ENCODE data around the gene DOCK2. TPM values are rescaled to one million over a fixed set of nuclear protein-coding genes. Genes with fewer than 3 reads are reported as not detected.

DOCK2 gene
- total RNA-seq, 1 donor from 2014 or later, result 6.5 TPM

DNA sequence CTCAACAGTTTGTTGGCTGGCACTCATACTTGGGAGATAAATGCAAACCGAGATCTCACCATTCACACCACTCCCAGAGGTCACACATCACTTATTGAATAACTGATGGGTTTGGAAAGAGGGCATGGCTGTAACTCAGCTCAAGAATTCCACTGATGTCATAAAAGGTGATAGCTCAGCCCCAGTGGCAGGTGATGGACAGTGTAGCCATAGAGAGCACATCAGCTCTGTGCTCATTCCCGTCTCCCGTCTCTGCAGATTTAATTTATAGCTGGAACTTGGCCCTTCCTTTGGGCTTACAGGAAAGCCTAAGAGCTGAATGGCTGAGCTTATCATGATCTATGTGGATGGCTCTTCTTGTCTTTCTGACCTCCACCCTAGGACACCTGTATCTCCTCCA lies 283.4 kb downstream of the DOCK2 start:
- Mint-ChIP-seq H3K27me3 (ENCODE audit: unreplicated experiment) (no peaks in the 10 kb centered on the region), H3K4me1 (ENCODE audit: unreplicated experiment) (peaks cover 14% of the 10 kb centered on the region), H3K27ac (ENCODE audit: unreplicated experiment) (no peak overlapping the region), H3K9me3 (ENCODE audit: unreplicated experiment) (no peaks in the 10 kb centered on the region), H3K4me3 (ENCODE audit: unreplicated experiment) (no peak overlapping the region), H3K36me3 (ENCODE audit: low read depth, unreplicated experiment) (no peaks in the 10 kb centered on the region)
- TF ChIP-seq, protein P1, sequence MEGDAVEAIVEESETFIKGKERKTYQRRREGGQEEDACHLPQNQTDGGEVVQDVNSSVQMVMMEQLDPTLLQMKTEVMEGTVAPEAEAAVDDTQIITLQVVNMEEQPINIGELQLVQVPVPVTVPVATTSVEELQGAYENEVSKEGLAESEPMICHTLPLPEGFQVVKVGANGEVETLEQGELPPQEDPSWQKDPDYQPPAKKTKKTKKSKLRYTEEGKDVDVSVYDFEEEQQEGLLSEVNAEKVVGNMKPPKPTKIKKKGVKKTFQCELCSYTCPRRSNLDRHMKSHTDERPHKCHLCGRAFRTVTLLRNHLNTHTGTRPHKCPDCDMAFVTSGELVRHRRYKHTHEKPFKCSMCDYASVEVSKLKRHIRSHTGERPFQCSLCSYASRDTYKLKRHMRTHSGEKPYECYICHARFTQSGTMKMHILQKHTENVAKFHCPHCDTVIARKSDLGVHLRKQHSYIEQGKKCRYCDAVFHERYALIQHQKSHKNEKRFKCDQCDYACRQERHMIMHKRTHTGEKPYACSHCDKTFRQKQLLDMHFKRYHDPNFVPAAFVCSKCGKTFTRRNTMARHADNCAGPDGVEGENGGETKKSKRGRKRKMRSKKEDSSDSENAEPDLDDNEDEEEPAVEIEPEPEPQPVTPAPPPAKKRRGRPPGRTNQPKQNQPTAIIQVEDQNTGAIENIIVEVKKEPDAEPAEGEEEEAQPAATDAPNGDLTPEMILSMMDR (IDR thresholded peaks at IDR 0.05; ENCODE audit: unreplicated experiment), result no peak
- DNase-seq (ENCODE audit: low spot score), result no peak

DNA sequence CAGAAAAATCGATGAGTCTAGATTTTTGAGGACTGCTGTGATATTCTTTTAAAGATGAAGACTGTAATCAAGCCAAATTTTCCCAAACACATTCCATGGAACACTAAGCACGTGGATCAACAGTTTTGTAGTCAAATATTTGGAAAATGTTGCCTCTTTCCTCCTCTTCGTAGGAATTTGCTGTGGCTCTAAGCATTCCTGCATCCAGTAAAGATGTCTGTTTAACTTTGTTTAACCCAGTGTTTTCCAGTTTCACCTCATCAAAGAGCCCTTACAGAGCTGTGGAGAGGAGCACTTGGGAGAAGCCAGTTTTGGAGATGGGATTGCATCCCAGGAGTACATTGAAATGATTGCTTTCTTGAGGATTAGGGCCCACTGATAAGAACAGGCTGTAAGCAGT lies 284.3 kb downstream of the DOCK2 start:
- no peaks in the 10 kb centered on the region for H3K27me3 Mint-ChIP-seq (ENCODE audit: unreplicated experiment)
- no peak for DNase-seq (ENCODE audit: low spot score)
- no peak overlapping the region for H3K27ac Mint-ChIP-seq (ENCODE audit: unreplicated experiment)
- H3K36me3 Mint-ChIP-seq (ENCODE audit: low read depth, unreplicated experiment), result no peaks in the 10 kb centered on the region
- H3K4me3 Mint-ChIP-seq (ENCODE audit: unreplicated experiment), result no peak overlapping the region
- no peaks in the 10 kb centered on the region for H3K9me3 Mint-ChIP-seq (ENCODE audit: unreplicated experiment)
- peaks cover 16% of the 10 kb centered on the region for H3K4me1 Mint-ChIP-seq (ENCODE audit: unreplicated experiment)
- TF ChIP-seq, protein P1 (IDR thresholded peaks at IDR 0.05; ENCODE audit: unreplicated experiment), result no peak

DNA sequence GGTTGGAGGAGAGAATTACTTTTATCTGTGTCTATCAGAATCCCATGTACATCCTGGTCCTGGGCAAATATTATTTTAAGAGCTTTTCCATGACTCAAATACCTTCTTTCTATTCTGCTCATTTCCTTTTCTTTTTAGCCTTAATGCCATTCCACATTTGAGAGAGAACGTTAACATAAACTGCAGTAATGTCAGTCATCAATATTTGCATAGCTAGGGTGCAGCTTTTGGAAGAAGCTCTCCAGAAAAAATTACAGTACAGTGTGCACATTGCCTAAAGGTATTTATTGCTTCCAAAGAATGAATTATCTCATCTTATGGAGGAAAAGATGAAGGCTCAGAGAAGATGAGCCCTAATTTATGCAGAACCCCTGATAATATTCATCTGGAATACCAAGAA lies 284.9 kb downstream of the DOCK2 start:
- H3K36me3 Mint-ChIP-seq (ENCODE audit: low read depth, unreplicated experiment), result no peaks in the 10 kb centered on the region

DNA sequence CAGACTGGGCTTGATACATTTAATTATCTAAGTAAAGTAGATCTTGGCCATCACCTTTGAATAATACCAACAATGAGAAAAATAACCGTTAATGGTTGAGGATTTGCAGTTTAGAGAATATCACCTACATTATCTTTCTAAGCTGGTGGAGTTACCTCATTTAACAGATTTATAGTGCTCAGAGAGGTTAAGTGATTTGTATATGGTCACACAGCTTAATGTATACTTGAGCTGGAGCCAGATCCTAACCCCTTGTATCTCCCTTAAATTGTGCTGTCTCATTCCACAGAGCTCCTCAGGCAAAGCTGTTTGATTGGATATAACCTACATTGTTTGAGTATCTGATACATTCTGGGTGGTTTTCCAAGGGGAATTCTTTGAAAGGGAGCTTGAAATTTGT lies 285.4 kb downstream of the DOCK2 start:
- H3K27ac Mint-ChIP-seq (ENCODE audit: unreplicated experiment), result no peak overlapping the region
- no peaks in the 10 kb centered on the region for H3K9me3 Mint-ChIP-seq (ENCODE audit: unreplicated experiment)
- no peaks in the 10 kb centered on the region for H3K27me3 Mint-ChIP-seq (ENCODE audit: unreplicated experiment)
- no peak overlapping the region for H3K4me3 Mint-ChIP-seq (ENCODE audit: unreplicated experiment)
- TF ChIP-seq, protein P1 (IDR thresholded peaks at IDR 0.05; ENCODE audit: unreplicated experiment), result no peak
- no peaks in the 10 kb centered on the region for H3K36me3 Mint-ChIP-seq (ENCODE audit: low read depth, unreplicated experiment)
- peaks cover 16% of the 10 kb centered on the region for H3K4me1 Mint-ChIP-seq (ENCODE audit: unreplicated experiment)
- DNase-seq (ENCODE audit: low spot score), result no peak

More for the DNA sequence above, 284.9 kb downstream of the DOCK2 start:
- no peak overlapping the region for H3K27ac Mint-ChIP-seq (ENCODE audit: unreplicated experiment)
- DNase-seq (ENCODE audit: low spot score), result no peak
- no peaks in the 10 kb centered on the region for H3K27me3 Mint-ChIP-seq (ENCODE audit: unreplicated experiment)
- TF ChIP-seq, protein P1 (IDR thresholded peaks at IDR 0.05; ENCODE audit: unreplicated experiment), result no peak
- no peak overlapping the region for H3K4me3 Mint-ChIP-seq (ENCODE audit: unreplicated experiment)
- no peaks in the 10 kb centered on the region for H3K9me3 Mint-ChIP-seq (ENCODE audit: unreplicated experiment)
- peaks cover 16% of the 10 kb centered on the region for H3K4me1 Mint-ChIP-seq (ENCODE audit: unreplicated experiment)

DNA sequence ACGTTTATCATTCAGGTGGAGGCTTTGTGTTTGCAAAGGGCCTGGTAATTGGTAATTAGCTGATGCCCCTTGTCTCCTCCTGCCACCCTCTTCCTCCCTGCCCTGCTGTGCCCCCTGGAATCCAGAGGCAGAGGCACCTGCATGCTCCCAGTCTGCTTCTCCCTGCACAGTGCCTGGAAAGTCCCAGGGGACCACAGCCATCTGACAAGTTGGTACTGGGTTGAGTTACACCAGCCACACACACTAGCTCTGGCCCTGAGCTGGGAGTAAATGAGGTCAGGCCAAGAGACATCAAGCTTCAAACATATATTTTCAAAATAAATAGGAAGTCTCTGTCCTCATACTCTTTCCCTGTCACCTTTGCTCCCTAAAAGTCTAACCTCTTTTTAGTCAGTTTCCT lies 286.9 kb downstream of the DOCK2 start:
- H3K9me3 Mint-ChIP-seq (ENCODE audit: unreplicated experiment), result no peaks in the 10 kb centered on the region
- H3K27ac Mint-ChIP-seq (ENCODE audit: unreplicated experiment), result no peak overlapping the region
- DNase-seq (ENCODE audit: low spot score), result no peak
- H3K27me3 Mint-ChIP-seq (ENCODE audit: unreplicated experiment), result no peaks in the 10 kb centered on the region
- TF ChIP-seq, protein P1 (IDR thresholded peaks at IDR 0.05; ENCODE audit: unreplicated experiment), result no peak
- no peak overlapping the region for H3K4me3 Mint-ChIP-seq (ENCODE audit: unreplicated experiment)
- peaks cover 16% of the 10 kb centered on the region for H3K4me1 Mint-ChIP-seq (ENCODE audit: unreplicated experiment)
- no peaks in the 10 kb centered on the region for H3K36me3 Mint-ChIP-seq (ENCODE audit: low read depth, unreplicated experiment)

Data from endothelial cell (in vitro differentiated cells).